ENCODE measurements around the gene HOXA3.

HOXA3 gene

DNA sequence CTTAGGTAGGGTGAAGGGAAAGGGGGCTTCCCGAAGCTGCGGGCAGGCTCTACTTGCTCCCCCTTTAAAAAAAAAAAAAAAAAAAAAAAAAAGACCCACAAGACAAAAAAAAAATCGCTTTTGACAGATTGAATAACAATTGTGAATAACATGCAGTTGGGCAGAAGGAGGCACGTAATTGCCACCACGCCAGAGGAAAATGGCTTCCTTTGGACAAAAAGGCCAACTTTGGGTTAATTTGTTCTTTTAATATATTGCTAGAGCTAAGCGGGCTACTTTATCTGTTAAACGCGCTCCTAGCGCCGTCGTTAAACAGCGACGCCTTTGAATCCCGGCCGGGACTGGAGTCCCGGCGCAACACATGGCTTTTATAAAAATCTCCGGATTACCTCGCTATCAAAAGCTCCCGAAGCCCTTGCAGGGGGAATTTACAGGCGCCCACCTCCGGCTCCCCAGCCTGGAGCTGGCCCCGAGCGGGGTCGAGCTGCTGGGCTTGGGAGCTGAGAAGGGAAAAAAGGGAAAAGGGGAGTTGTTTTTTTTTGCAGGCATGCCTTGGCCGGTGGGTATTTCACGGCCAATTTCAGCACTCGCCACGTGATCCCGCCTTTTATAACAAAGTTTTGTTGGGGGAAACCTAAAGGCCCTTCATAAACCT, 31.4 kb upstream of the HOXA3 start:
- H3K4me3 ChIP-seq (ENCODE audit: low read depth, low read length) = peak overlapping the region; percentile 50

DNA sequence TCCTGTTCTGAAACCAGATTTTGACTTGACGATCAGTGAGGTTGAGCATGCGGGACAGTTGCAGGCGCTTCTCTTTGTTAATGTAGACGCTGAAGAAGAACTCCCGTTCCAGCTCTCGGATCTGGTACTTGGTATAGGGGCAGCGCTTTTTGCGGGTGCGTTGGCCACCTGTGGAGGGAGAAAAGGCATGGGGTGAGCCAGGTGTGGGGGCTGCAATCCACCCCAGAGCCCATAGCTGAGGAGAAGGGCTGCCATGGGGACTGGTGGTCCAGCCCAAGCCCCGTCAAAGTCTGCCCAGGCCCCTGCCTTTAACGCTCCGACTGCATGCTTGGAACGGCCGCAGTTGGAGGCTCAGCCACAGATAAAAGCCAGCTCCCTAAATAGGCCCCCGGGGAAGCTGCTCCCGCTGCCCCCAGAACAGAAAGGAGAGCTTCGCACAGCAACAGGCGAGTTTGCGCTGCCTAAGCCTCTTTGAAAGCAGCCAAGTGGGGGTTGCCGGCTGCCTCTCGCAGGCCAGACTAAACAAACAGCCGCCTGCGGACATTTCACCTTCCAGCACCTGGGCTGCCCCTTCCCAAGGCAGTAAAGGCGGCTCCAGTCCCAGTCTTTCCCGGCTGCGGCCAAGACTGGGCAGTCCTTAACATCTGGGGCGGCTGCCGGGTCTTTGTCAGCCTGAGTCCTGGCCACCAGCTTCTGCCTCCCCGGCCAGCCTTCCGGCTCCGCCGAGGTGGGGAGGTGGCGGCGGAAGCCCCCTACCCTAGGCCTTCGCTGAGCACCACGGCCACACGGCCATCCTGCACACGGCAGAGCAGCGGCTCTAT, 30.7 kb upstream of the HOXA3 start:
- no peak overlapping the region for H3K4me3 ChIP-seq (ENCODE audit: low read depth, low read length)

More for the DNA sequence above, 31.4 kb upstream of the HOXA3 start:
- TF ChIP-seq, protein P1, sequence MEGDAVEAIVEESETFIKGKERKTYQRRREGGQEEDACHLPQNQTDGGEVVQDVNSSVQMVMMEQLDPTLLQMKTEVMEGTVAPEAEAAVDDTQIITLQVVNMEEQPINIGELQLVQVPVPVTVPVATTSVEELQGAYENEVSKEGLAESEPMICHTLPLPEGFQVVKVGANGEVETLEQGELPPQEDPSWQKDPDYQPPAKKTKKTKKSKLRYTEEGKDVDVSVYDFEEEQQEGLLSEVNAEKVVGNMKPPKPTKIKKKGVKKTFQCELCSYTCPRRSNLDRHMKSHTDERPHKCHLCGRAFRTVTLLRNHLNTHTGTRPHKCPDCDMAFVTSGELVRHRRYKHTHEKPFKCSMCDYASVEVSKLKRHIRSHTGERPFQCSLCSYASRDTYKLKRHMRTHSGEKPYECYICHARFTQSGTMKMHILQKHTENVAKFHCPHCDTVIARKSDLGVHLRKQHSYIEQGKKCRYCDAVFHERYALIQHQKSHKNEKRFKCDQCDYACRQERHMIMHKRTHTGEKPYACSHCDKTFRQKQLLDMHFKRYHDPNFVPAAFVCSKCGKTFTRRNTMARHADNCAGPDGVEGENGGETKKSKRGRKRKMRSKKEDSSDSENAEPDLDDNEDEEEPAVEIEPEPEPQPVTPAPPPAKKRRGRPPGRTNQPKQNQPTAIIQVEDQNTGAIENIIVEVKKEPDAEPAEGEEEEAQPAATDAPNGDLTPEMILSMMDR (IDR thresholded peaks at IDR 0.05; ENCODE audit: low read depth, low read length) = no peak

DNA sequence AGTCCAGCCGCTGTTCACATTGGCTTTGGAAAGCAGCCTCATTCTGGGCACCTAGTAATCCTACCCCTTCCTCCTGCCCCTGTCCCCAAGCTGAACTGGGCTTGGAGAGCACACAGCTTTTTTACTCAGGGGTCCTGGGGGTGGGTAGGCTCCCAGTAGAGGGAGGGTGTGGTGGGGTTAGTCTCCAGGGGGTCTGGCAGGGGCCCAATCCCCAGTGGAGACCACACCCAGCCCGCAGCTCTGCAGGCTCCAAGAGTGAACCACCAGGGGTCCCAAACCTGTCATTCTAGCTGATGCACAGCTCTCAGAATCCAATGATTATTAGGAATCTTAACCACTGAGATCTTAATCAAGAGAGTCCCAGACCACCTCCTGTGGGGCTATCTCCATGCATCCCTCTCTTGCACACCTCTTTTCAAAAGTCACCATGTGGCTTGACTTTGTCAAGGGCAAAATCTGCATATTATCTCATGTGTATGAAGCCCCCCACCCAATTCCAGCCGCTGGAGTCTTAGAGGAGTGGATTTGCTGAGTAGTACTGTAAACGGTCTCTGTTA, 30.0 kb upstream of the HOXA3 start:
- H3K4me3 ChIP-seq (ENCODE audit: low read depth, low read length) = no peak overlapping the region
- TF ChIP-seq, protein P1 (IDR thresholded peaks at IDR 0.05; ENCODE audit: low read depth, low read length) = no peak

More for the DNA sequence above, 30.7 kb upstream of the HOXA3 start:
- TF ChIP-seq, protein P1 (IDR thresholded peaks at IDR 0.05; ENCODE audit: low read depth, low read length) = no peak

DNA sequence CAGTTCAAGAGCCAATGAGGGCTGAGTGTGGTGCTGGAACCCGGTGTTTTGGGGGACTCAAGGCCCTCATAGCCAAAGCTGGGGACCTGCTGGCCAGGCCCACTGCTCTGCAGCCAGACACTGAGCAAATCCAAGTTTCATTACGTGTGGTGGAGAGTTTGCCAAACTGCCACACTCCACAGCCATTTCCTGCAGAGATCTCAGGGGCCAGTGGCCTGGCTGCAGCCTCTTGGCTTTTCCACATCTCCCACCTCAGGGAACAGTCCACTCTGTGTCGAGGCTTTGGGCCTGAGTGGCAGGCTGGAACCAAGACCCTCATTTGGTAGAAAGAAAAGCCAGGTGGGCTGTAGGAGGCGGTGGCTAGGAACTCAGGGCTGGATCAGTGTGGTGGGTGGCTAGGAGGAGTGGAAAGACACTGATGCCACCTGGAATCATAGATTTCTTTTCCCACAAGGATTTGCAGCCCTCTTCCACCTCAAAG, 29.5 kb upstream of the HOXA3 start:
- TF ChIP-seq, protein P1 (IDR thresholded peaks at IDR 0.05; ENCODE audit: low read depth, low read length) = no peak
- H3K4me3 ChIP-seq (ENCODE audit: low read depth, low read length) = no peak overlapping the region

DNA sequence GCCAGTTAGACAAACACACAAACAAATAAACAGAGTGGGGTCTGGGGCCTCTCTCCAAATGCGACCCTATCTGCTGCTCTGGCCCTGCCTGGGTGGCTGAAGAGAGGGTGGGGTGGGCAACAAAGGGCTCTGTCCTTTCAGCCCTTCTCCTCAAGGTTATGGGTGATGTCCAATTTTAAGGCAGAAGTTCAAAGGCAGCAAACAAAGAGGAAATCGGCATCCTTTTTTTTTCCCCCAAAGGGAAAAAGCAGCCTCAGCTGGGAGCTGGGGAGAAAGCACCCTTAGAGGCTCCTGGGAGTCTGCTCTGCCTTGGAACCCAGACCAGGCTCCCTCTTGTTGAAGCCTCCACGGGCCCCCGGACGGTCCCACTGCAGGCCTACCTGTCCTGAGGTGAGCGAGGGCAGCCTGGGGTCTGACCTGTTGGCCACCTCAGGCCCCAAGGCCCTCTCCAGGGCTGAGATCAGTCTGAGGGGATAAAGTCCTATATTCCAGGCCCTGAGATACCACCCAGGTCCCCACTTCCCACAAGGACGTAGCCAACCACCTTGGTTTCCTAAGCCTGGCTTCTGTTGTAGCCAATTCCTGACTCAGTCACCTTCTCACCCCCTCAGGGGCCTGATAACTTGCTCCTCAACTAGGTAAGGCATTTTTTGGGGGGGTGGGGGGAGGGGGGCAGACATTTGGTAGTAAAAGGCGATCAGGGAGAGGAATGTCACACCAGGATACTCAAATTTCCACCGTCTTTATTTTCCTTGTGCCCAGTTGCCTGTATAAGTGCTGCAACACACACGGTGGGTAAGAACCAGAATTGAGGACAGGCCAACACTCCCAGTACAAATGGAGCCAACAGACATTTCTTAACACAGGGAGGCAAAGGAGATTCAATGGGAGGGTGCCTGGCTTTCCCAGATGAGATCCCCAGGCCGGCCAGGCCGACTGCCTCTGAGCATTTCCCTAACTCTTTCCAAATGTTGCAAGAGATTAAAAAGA, 28.3 kb upstream of the HOXA3 start:
- TF ChIP-seq, protein P1 (IDR thresholded peaks at IDR 0.05; ENCODE audit: low read depth, low read length) = no peak

GRCh38 chr7:27179503-27180430, 27.4 kb upstream of the HOXA3 start:
- peak overlapping the region; percentile 7; the same call in 1 of the 2 replicates for H3K4me3 ChIP-seq (ENCODE audit: low read depth, low read length)

More for the DNA sequence above, 28.3 kb upstream of the HOXA3 start:
- H3K4me3 ChIP-seq (ENCODE audit: low read depth, low read length) = no peak overlapping the region

More at GRCh38 chr7:27179503-27180430, 27.4 kb upstream of the HOXA3 start:
- TF ChIP-seq, protein P1 (IDR thresholded peaks at IDR 0.05; ENCODE audit: low read depth, low read length) = peak; percentile 87

Measured in WI38 (cell line).